Stomach (tissue), 4 donors: ENCODE measurements around the gene CLSTN1.

ENCODE experiments used
- POLR2AphosphoS5 ChIP-seq, 3 donors: sonication (generic); formaldehyde crosslinking; IDR thresholded peaks; one replicate each; pipeline ENCODE4 v1.6.1; 2016; ENCODE audit warnings: antibody characterized with exemption in 3 of 3
- TF ChIP-seq, protein P1 (sequence below), 7 experiments: fragments of 450-650 bp in 4 of 7; fragments of 200-600 bp in 3 of 7; sonication (generic) in 3 of 7; IDR thresholded peaks; one replicate each; pipeline ENCODE4 v1.5.1; 2016 to 2019; ENCODE audit warnings: antibody characterized with exemption in 7 of 7, control low read depth in 2 of 7, mild to moderate bottlenecking in 1 of 7

DNA sequence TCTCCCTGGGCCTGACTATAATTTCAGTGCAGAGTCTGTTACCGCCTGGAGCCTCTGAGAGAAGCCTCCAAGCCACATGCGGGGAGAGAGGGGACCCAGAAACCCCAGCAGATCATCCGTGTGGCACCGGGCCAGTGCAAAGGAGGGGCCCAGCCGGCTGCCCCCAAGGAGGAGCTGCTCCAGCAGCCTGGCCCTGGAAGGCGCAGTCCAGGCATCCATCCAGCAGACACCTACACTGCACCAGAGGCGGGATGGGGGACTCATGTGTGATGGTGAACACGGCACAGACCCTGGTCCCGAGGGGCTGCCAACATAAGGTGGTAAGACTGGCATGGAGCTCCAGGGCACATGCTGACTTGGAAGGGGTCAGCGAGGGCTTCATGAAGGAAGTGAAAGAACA, 39.6 kb upstream of the CLSTN1 start:
- TF ChIP-seq POLR2AphosphoS5 (IDR thresholded peaks at IDR 0.05): no peak
- TF ChIP-seq, protein P1, sequence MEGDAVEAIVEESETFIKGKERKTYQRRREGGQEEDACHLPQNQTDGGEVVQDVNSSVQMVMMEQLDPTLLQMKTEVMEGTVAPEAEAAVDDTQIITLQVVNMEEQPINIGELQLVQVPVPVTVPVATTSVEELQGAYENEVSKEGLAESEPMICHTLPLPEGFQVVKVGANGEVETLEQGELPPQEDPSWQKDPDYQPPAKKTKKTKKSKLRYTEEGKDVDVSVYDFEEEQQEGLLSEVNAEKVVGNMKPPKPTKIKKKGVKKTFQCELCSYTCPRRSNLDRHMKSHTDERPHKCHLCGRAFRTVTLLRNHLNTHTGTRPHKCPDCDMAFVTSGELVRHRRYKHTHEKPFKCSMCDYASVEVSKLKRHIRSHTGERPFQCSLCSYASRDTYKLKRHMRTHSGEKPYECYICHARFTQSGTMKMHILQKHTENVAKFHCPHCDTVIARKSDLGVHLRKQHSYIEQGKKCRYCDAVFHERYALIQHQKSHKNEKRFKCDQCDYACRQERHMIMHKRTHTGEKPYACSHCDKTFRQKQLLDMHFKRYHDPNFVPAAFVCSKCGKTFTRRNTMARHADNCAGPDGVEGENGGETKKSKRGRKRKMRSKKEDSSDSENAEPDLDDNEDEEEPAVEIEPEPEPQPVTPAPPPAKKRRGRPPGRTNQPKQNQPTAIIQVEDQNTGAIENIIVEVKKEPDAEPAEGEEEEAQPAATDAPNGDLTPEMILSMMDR (IDR thresholded peaks at IDR 0.05): no peak
